Transverse colon (tissue), 4 donors: ENCODE data around the gene RBSN. TPM values are rescaled to one million over a fixed set of nuclear protein-coding genes. Genes with fewer than 3 reads are reported as not detected.

Source experiments
- DNase-seq: peaks from one replicate; pipeline ENCODE4 v3.0.0-alpha.2; 2019
- H3K27ac ChIP-seq, 4 donors: fragments of 200-600 bp; sonication (generic); 2 replicates each; pipeline ENCODE4 v1.5.1; 2016 to 2018; ENCODE audit warnings: inconsistent platforms in 4 of 4
- H3K27me3 ChIP-seq: fragments of 200-600 bp; sonication (generic); 2 replicates; pipeline ENCODE4 v1.5.1; 2017; ENCODE audit warnings: inconsistent platforms
- H3K36me3 ChIP-seq, 4 donors: fragments of 200-600 bp; sonication (generic); 2 replicates each; pipeline ENCODE4 v1.5.1; 2017 to 2019; ENCODE audit warnings: inconsistent platforms in 4 of 4
- H3K4me1 ChIP-seq, 4 donors: fragments of 200-600 bp; sonication (generic); 2 replicates each; pipeline ENCODE4 v1.5.1; 2017 to 2020; ENCODE audit warnings: inconsistent platforms in 4 of 4
- H3K4me3 ChIP-seq, 4 donors: fragments of 200-600 bp; sonication (generic); 1 replicate in 1 of 4; 2 replicates in 3 of 4; pipeline versions ENCODE4 v1.5.1 to v1.6.1; 2017 to 2019; ENCODE audit warnings: inconsistent platforms in 4 of 4
- H3K9me3 ChIP-seq, 2 donors: fragments of 200-600 bp; sonication (generic); 2 replicates each; pipeline ENCODE4 v1.5.1; 2017 to 2019; ENCODE audit warnings: inconsistent platforms in 2 of 2
- CTCF ChIP-seq, 5 experiments: fragments of 200-600 bp in 3 of 5; fragments of 450-650 bp in 2 of 5; sonication (generic) in 3 of 5; IDR thresholded peaks; 1 replicate in 2 of 5; 2 replicates in 3 of 5; pipeline ENCODE4 v1.5.1; 2016 to 2017; ENCODE audit warnings: antibody characterized with exemption in 5 of 5, inconsistent platforms in 3 of 5, mild to moderate bottlenecking in 2 of 5, moderate library complexity in 1 of 5
- EP300 ChIP-seq: sonication (generic); formaldehyde crosslinking; IDR thresholded peaks from one replicate; pipeline ENCODE4 v1.6.1; 2017; ENCODE audit warnings: antibody characterized with exemption, low read depth
- POLR2A ChIP-seq: fragments of 450-650 bp; IDR thresholded peaks from one replicate; pipeline ENCODE4 v1.6.1; 2016; ENCODE audit warnings: antibody characterized with exemption, mild to moderate bottlenecking, moderate library complexity
- POLR2AphosphoS5 ChIP-seq, 3 donors: sonication (generic); formaldehyde crosslinking; IDR thresholded peaks; one replicate each; pipeline ENCODE4 v1.6.1; 2016; ENCODE audit warnings: antibody characterized with exemption in 3 of 3
- WGBS, 2 donors: methylation state at CpG; one replicate each; pipeline ENCODE4 v1.1.5; 2018; ENCODE audit warnings: low coverage in 1 of 2; 5-methylcytosine and 5-hydroxymethylcytosine counted together
- in situ Hi-C, 4 donors: fragments of 200-750 bp; cut with MboI; loops; one replicate each; pipeline versions ENCODE4 v1.15.0 to v1.15.1; 2017; ENCODE audit warnings: low sequenced_read_pairs in 3 of 4, low pct_ligation_motif_present in 1 of 4, low pct_unique_long_range_greater_than_20kb in 1 of 4
- intact Hi-C: fragments of 100-400 bp; cut with DNase I; formaldehyde crosslinking; loops from one replicate; pipeline ENCODE4 v1.15.1; 2023; ENCODE audit warnings: low total_unique reads
- total RNA-seq, 4 donors: library from RNA; depleted of rRNA; stranded (reverse); fragments of >200 nt; gene quantifications; one replicate each; pipeline ENCODE4 v1.1.0, GENCODE V29; 2016

RBSN gene
- total RNA-seq, 4 donors from 2014 or later: 18.0 to 37.6 (median 24.0) TPM

DNA sequence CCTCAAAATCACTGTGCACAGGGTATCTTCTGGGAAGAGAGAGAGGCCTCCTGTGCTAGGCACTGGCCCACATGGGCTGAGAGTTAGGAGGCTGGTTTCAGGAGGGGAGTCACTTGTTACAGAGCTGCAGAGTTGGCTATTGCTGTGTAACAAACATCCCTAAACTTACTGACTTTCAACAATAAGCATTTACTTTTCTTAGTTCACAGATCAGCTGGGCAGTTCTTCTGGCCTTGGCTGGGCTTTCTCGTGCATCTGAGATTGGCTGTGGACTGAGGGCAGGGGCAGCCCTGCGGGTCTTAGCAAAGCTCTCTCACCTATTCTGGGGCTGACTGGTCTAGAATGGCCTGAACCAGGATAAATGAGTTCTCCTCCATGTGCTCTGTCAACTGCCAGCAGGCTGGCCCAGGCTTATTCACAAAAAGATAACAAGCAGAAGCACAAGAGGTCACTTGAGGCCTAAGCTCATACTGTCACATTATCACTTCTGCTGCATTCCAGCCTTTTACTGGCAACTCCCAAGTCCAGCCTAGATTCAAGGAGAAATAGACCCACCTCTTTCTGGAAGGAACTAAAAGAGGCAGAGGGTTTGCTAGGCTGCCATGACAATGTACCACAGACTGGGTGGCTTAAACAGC lies 17.2 kb upstream of the RBSN start:
- intact Hi-C loops: no loop called here
- Histone ChIP-seq H3K9me3 (no peaks in the 10 kb centered on the region), H3K4me1 (no peaks in the 10 kb centered on the region), H3K36me3 (no peaks in the 10 kb centered on the region), H3K27me3 (peaks cover 7% of the 10 kb centered on the region), H3K27ac (no peak overlapping the region), H3K4me3 (no peak overlapping the region)
- no peak for DNase-seq
- 89% methylated on average over 2 of the region's 2 CpGs; no CpG with 5 or more reads in 1 of the 2 donors for WGBS, 2 donors
- TF ChIP-seq EP300 (no peak), CTCF (IDR thresholded peaks at IDR 0.05) (no peak), POLR2AphosphoS5 (IDR thresholded peaks at IDR 0.05) (no peak), POLR2A (no peak)
- in situ Hi-C loops: loop anchor here in 2 of 4 donors (25.0 kb wide), 2 partner anchors 296 to 446 kb away; no protein-coding TSS in a partner anchor

DNA sequence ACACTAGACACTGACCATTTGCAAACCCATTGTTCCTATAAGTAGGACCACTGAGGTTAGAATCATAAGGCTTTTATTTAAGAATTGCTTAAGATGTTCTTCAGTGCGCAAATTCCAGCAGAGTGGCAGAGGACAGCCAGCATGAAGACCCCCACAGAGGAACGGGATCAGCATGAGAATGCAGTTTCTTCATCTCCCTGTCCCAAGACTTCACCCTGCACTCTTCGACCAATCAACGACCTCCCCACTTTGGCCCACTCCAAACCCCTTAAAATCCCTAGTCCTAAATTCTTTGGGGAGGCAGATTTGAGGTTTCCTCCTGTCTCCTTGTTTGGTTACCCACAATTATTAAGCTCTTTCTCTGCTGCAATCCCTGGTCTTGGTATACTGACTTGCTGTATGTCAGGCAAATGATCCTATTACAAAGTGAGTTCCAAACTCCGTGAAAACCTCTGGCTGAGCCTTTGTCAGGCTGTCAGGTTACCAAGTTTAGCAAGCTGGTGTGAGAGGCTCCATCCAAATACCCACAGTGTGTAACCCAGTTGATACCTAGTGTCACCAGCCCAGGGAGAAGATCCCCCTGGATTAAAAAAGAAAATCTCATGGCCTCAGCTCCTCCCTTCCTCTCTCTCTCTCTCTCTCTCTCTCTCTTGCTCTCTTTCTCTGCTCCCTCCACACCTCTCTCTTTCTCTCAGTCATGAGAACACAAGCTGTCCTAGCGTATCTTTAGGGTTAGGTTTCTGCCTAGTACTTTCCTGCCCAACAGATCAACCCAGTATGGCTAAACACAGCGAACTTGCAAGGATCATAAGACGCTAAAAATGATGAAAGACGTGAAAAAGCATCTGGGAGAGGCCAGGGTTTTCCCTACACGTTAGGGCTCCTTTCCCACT lies 15.8 kb upstream of the RBSN start:
- intact Hi-C loops: no loop called here
- Histone ChIP-seq H3K36me3 (no peaks in the 10 kb centered on the region), H3K4me1 (no peaks in the 10 kb centered on the region), H3K4me3 (no peak overlapping the region), H3K27ac (no peak overlapping the region), H3K27me3 (peaks cover 7% of the 10 kb centered on the region), H3K9me3 (no peaks in the 10 kb centered on the region)
- TF ChIP-seq POLR2AphosphoS5 (IDR thresholded peaks at IDR 0.05): no peak
- no peak for TF ChIP-seq EP300
- no peak for TF ChIP-seq CTCF (IDR thresholded peaks at IDR 0.05)
- no peak for TF ChIP-seq POLR2A
- in situ Hi-C loops: loop anchor here in 2 of 4 donors (25.0 kb wide), 2 partner anchors 298 to 448 kb away; no protein-coding TSS in a partner anchor
- 79 to 89% methylated on average over 5 to 10 of the region's 10 CpGs for WGBS, 2 donors
- DNase-seq: no peak

- no peaks in the 10 kb centered on the region for H3K9me3 ChIP-seq
- TF ChIP-seq CTCF (IDR thresholded peaks at IDR 0.05) (no peak), POLR2A (no peak), POLR2AphosphoS5 (IDR thresholded peaks at IDR 0.05) (no peak)
- no peak overlapping the region for H3K4me3 ChIP-seq
- H3K4me1 ChIP-seq: no peaks in the 10 kb centered on the region
- WGBS, 2 donors: 70 to 81% methylated on average over 3 of the region's 3 CpGs
- H3K36me3 ChIP-seq: no peaks in the 10 kb centered on the region
- no peak overlapping the region for H3K27ac ChIP-seq
- DNase-seq: no peak
- intact Hi-C loops (no loop called here), in situ Hi-C loops (loop anchor here in 2 of 4 donors (25.0 kb wide), 2 partner anchors 298 to 448 kb away; no protein-coding TSS in a partner anchor)
- H3K27me3 ChIP-seq: peaks cover 3% of the 10 kb centered on the region
These were observed 14.9 kb upstream of the RBSN start for GRCh38 chr3:15113884-15114283.

- DNase-seq: no peak
- in situ Hi-C loops: loop anchor here in 2 of 4 donors (25.0 kb wide), 2 partner anchors 299 to 449 kb away; no protein-coding TSS in a partner anchor
- Histone ChIP-seq H3K27ac (no peak overlapping the region), H3K27me3 (no peaks in the 10 kb centered on the region), H3K4me1 (no peaks in the 10 kb centered on the region), H3K9me3 (no peaks in the 10 kb centered on the region), H3K36me3 (no peaks in the 10 kb centered on the region), H3K4me3 (no peak overlapping the region)
- TF ChIP-seq POLR2AphosphoS5 (IDR thresholded peaks at IDR 0.05) (no peak), EP300 (no peak), POLR2A (no peak), CTCF (IDR thresholded peaks at IDR 0.05) (no peak)
- WGBS, 2 donors: 50% methylated on average over 6 of the region's 6 CpGs; no CpG with 5 or more reads in 1 of the 2 donors
- intact Hi-C loops: no loop called here
These were observed 14.5 kb upstream of the RBSN start for GRCh38 chr3:15113471-15113870.
